ENCODE results near the gene RHBDL1.

RHBDL1 gene

DNA sequence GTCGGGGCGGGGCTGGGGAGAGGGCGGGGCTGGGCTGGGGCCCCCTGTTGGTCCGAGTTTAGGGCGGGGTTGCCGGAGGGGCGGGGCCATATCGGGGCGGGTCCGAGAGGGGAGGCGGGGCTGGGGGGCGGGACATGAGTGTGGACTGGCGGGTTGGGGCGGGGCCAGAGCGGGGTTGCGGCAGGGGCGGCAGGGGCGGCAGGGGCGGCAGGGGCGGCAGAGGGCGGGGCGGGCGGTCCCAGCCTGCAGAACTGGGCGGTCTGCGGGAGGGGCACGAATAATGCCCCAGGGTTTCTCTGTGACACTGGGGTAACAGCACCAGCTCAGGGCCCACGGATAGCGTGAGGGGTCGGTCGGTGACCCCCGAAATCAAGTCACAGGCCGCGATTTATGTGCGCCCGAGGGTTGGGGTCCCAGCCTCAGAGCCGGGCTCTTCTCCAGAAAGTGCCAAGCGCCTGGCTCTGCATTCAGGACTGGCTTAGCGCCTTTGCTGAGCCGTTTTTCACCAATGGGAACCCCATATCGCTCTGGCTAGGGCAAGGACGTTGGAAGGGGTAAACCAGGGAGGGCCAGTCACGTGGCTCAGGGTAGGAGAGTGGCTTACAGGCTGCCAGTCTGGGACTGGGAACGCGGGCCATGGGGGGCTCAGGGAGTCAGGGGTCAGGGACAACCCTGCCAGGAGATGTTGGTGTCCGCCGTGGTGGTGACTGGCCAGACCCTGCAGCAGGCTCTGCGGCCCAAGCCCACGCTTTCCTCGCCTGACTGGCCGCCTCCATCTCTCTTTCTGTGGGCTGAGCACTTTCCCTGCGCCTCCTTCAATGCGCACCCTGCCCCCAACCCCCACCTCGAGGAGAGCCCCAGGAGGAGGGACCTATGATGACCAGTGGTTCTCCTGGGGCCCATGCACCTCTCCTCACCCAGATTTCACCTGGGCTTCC, 38.1 kb upstream of the RHBDL1 start:
- DNase-seq: no peak

DNA sequence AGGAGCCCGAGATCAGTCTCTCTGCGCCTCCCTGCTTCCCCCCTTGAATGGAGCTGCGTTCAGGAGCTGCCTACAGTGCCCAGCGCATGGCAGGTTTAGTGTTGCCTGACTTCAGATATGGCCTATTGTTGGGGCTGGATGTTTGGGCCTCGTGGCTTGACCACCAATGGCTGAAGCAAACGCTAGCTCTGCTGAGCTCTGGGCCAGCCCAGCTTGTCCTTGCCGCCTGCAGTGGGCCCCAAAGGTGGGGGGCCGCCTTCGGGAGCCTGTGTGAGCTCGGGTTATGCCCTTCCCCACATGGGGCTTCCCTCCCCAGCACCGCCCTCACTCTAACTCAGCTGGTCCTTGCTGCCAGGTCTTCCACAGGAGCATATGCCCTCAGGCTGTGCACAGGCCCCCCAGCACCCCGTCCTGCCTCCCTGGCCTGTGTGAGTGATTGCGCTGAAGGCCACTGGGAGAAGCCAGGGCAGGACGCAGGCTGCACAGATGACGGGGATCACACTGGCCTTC, 37.4 kb upstream of the RHBDL1 start:
- DNase-seq: no peak

DNA sequence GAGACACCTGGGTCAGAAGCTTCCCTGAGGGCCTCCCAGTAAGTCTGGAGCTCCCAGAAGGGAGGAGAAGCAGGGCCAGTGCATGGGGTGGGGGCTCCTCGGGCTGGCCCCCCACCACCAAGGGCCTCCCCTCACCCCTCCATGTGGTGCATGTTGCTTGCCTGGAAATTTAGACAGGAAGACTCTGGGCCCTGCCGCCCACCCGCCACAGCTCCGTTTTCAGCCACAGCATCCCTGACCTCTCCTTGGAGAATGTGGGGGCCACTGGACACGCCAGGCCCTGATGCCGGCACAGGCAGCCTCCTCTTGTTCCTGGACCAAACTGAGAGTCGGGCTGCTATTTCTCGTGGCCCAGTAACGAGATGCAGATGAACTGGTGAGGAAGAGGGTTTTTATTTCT, 36.6 kb upstream of the RHBDL1 start:
- DNase-seq: no peak

DNA sequence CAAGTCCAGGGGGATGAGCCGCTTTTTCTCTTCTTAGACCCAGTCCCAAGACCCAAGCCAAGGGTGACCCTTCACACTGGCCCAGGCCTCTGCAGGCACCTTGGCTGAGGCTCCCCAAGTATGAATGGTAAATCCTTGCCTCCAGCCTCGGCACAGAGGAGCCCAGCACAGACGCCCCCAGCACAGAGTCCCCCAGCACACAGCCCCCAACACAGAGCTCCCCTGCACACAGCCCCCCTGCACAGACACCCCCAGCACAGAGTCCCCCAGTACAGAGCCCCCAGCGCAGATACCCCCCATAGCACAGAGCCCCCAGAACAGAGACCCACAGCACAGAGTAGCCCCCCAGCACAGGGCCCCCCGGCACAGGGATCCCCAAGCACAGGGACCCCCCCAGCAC, 34.9 kb upstream of the RHBDL1 start:
- DNase-seq: no peak

DNA sequence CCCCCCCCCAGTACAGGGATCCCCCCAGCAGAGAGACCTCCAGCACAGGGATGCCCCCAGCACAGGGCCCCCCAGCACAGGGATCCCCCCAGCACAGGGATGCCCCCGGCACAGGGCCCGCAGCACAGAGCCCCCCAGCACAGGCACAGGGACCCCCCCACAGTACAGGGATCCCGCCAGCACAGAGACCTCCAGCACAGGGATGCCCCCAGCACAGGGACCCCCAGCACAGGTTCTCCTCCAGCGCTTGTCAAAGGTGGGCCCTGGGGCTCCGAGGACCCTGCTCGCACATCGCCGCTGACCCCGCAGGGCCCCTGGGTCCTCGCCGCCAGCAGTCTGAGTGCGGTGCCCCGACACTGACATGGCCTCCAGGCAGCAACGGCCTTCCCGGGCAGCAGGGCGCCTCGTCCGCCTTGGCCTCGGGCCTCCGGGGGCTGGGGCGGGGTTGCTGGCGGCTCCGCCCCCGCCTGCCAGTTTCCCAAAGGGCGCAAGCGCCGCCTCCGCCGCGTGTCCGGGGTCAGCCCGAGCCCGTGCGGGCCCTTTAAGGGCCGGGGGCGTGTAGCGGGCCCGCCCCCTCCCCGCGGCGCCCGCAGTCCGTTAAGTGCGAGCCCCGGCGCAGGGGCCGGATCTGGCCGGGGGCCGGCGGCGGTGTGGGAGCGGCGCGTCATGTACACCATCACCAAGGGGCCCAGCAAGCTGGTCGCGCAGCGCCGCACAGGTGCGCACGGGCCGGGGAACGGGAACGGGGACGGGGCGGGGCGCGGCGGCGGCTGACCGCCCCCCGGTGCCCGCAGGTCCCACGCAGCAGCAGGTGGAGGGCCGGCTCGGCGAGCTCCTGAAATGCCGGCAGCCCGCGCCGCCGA, 33.9 kb upstream of the RHBDL1 start, which contains the start of gene MCRIP2:
TSS of gene MCRIP2 (plus strand) at position 503 of the 863 bp plus-strand sequence. CDS start at position 667, 164 bp downstream.
- DNase-seq: peak; percentile 76

- peak; percentile 7 for DNase-seq
Measured at GRCh38 chr16:642189-643049, 33.1 kb upstream of the RHBDL1 start.

DNA sequence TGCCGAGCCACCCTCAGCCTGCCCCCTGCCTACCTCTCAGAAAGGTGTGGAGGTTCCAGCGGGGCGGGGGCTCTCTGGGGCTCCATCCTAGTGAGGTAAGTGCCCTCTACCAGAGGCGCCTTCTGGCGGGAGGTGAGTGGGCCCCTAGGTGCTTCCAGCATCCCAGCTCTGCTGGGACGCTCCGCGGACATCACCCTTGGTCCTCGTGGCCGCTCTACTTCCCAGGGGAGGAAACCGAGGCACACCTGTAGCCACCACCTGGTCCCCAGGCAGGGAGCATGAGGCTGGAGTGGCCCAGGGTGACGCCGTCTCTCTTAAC, 32.5 kb upstream of the RHBDL1 start:
- no peak for DNase-seq

- no peak for DNase-seq
Measured at GRCh38 chr16:644556-644955, 30.9 kb upstream of the RHBDL1 start.

- DNase-seq: no peak
Measured at GRCh38 chr16:645852-646678, 29.4 kb upstream of the RHBDL1 start.

DNA sequence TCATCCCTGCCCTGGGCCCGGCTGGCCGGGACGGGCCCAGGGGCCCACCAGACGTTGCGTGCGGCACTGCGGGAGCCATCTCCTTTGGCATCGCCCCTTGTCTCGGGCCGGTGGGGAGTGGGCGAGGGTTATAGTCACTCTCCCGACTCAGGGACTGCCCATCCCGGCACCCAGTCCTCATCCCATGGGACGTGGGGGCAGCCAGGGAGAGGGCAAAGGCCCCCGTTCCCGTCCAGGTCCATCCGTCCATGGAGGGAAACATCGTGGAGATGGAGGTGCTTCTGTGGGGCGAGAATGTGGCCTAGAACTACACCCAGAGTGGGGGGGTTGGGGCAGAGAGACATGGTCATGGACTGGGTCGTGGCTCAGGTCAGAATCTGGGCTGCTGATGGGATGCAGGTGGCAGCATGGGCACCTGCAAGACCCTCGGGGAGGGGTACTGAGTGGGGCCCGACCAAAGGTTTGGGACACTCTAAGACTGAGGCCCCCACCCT, 28.7 kb upstream of the RHBDL1 start:
- DNase-seq: no peak

- no peak for DNase-seq
Measured at GRCh38 chr16:647173-647902, 28.1 kb upstream of the RHBDL1 start.

GRCh38 chr16:648071-648780, 27.2 kb upstream of the RHBDL1 start:
- no peak for DNase-seq

GRCh38 chr16:648781-649589, 26.5 kb upstream of the RHBDL1 start, which contains the start of gene WDR90:
WDR90 (plus strand) TSS chr16:649365; CDS start chr16:649417, 52 bp downstream.
- DNase-seq: peak; percentile 88

DNA sequence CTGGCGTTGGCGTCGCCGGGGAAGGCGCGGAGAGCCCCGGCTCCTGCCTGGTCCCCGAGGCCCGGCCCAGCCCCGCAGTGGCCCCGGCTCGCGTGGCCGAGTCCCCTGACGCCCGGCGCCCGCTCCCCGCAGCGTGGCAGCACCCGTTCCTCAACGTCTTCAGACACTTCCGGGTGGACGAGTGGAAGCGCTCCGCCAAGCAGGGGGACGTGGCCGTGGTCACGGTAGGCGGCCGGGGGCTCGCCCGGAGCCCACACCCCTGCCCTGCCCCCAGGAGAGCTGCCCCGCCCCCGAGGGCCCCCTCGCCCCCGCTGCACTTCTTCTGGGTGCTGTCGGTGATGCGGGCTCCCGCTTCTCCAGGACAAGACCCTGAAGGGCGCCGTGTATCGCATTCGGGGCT, 25.8 kb upstream of the RHBDL1 start:
- DNase-seq: no peak

GRCh38 chr16:651844-652243, 23.6 kb upstream of the RHBDL1 start:
- peak; percentile 80 for DNase-seq

DNA sequence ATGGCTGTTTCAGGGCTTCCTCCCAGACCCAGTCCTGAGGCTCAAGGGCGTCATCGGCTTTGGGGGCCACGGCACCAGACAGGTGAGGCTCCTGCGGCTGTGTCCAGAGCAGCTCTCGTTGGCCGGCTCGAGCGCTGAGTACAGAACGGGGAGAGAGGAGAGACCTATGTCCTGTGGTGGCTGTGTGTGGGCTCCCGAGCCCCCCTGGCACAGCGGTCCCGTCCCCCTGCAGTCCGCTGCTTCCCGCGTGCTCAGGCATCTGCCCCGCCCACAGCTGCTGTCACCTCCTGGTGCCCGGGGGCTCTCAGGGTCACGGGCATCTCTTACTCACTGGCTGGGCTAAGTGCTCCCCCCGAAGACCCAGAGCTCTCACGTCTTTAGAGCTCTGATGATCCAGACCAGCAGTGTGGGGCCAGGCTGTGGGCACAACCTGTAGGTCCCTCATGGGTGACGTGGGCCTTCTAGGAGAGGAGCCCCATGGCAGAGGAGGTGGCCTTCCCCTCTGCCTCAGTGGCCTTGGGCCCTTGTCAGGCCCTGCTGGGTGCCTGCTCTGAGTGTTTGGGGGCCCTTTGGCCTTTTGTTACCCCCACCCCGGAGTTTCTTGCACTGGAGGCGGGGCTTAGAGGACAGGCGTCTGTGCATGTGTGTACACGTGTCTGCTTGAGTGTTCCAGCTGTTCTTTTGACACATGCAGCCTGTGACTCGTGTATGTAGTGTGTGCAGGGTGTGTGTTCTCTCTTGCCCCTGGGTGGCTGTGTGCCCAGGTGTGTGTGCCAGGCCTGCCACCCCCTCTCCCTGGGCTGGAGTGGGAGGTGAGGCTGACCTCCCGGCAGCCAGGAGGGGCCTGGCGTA, 22.8 kb upstream of the RHBDL1 start:
- no peak for DNase-seq

GRCh38 chr16:654034-654433, 21.4 kb upstream of the RHBDL1 start:
- DNase-seq: no peak

- DNase-seq: no peak
Measured at GRCh38 chr16:657487-657886, 18.0 kb upstream of the RHBDL1 start.
